Astrocyte of the spinal cord (primary cell): ENCODE measurements around the gene ATP2B2.

Experiments used
- DNase-seq: peaks from one replicate; pipeline ENCODE4 v3.0.0; 2011; ENCODE audit warnings: low read depth, low spot score
- H3K4me3 ChIP-seq: 2 replicates; pipeline ENCODE4 v1.5.1; 2011; ENCODE audit warnings: low read depth, mild to moderate bottlenecking, low read length, moderate library complexity
- CTCF ChIP-seq: IDR thresholded peaks from 2 replicates; pipeline ENCODE4 v1.5.1; 2012; ENCODE audit warnings: low read depth, mild to moderate bottlenecking, low read length, inconsistent platforms
- in situ Hi-C: cut with HindIII; loops from 2 replicates; pipeline ENCODE4 v1.10.0; 2017; ENCODE audit warnings: low sequenced_read_pairs

Gene ATP2B2

GRCh38 chr3:10315101-10315500 lies 190.3 kb downstream of the ATP2B2 start:
- no peak overlapping the region for H3K4me3 ChIP-seq
- DNase-seq, result no peak
- in situ Hi-C loops, result no loop called here
- no peak for TF ChIP-seq CTCF

DNA sequence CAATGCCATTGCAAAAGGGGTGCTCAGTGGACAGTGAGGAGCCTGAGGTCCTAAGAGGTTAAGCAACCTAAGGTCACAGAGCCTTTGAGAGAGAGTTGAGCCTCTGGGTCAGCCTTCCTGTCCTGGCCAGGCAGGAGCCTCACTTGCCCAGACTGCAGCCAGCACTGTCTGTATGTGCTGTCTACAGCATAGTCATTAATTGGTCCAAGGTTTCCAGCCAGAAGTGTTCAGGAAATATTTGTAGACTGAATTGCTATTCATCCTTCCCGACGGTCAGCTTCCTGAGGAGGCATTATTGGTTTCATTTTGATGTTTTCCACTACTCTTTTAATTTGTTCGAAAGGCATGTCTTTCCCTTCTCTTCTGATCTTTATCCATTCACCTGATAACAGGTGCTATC lies 192.5 kb downstream of the ATP2B2 start:
- no peak for DNase-seq
- in situ Hi-C loops, result no loop called here
- TF ChIP-seq CTCF, result no peak
- H3K4me3 ChIP-seq, result no peak overlapping the region

GRCh38 chr3:10312391-10312790 lies 193.0 kb downstream of the ATP2B2 start:
- in situ Hi-C loops, result no loop called here
- no peak for TF ChIP-seq CTCF
- no peak for DNase-seq
- H3K4me3 ChIP-seq, result no peak overlapping the region

DNA sequence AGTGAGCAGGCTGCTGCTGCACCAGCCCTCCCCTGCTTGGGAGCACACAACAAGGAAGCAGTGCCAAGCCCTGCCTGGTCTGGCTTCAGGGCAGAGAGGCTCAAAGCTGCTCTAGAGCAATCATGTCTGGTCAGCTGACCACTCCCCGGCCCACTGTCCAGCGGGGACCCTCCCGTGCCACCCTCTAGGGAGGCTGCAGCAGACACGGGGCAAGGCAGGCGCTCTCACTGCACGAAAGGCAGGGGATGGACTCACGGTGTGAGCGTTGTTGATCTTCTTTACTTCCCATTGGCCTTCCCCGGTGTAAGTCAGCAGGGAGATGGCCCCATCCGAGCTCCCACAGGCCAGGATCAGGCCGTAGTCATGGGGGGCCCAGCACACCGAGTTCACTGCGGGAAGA lies 193.7 kb downstream of the ATP2B2 start:
- no peak for DNase-seq
- H3K4me3 ChIP-seq, result no peak overlapping the region
- TF ChIP-seq CTCF, result no peak
- in situ Hi-C loops, result no loop called here

DNA sequence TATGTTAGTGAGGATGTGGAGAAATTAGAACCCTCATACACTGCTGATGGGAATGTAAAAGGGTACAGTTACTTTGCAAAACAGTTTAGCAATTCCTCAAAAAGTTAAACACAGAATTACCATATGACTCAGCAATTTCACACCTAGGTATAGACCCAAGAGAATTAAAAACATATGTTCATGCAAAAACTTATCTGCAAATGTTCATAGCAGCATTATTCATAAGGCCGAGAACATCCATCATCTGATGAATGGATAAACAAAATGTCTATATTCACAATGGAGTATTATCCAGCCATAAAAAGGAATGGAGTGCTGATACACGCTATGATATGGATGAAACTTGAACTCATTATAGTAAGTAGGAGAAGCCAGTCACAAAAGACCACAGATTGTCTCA lies 194.8 kb downstream of the ATP2B2 start:
- in situ Hi-C loops, result no loop called here
- TF ChIP-seq CTCF, result no peak
- no peak for DNase-seq
- H3K4me3 ChIP-seq, result no peak overlapping the region

DNA sequence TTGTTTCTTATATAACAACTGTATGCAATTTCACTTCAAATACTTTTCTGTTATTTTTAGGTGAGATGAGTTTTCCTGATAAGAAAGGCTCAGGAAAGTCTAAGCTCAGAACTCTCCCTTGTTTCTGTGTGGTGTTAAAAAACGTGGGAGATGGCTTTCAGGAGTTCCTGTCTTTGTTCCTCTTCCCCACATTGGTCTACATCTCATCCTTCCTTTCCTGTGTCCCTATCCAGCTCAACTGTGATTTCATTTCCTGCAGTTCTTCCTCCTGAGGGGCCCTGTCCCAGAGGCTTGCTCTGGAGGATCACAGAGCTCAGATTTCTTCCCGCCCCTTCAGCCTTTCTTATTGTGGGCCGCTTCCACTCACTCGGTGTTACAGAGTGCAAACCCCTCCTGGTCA lies 195.7 kb downstream of the ATP2B2 start:
- no peak for DNase-seq
- in situ Hi-C loops, result no loop called here
- TF ChIP-seq CTCF, result no peak
- H3K4me3 ChIP-seq, result no peak overlapping the region

DNA sequence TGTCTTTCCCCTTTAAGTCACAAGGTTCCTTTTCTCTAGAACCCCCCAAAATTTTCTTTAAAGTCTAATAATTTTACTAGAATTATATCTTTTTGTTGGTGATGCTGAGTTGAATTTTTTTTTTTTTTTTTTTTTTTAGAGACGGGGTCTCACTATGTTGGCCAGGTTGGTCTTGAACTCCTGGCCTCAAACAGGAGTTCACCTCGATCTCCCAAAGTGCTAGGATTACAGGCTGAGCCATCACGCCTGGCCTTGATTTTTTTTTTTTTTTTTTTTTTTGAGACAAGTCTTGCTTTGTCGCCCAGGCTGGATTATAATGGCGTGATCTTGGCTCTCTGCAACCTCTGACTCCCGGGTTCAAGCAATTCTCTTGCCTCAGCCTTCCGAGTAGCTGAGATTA lies 196.7 kb downstream of the ATP2B2 start:
- no peak overlapping the region for H3K4me3 ChIP-seq
- in situ Hi-C loops, result no loop called here
- no peak for DNase-seq
- TF ChIP-seq CTCF, result no peak
